Loucy (cell line): Measurements from ENCODE around the gene CAMKV.

ENCODE experiments used
- H2AFZ ChIP-seq: fragments of 200-600 bp; sonication (generic); 2 replicates; pipeline ENCODE4 v1.6.0; 2016; ENCODE audit warnings: antibody characterized with exemption, mild to moderate bottlenecking, low read length, moderate library complexity
- H3F3A ChIP-seq: fragments of 200-600 bp; 2 replicates; pipeline ENCODE4 v1.6.0; 2016; ENCODE audit warnings: antibody characterized with exemption, low read depth, mild to moderate bottlenecking
- H3K27me3 ChIP-seq: fragments of 200-600 bp; sonication (generic); 2 replicates; pipeline ENCODE4 v1.6.1; 2014; ENCODE audit warnings: low read length, mild to moderate bottlenecking; ENCODE audit not compliant: insufficient read depth, poor library complexity, severe bottlenecking
- H3K36me3 ChIP-seq: fragments of 200-600 bp; sonication (generic); 2 replicates; pipeline ENCODE4 v1.6.1; 2016; ENCODE audit warnings: low read length; ENCODE audit not compliant: insufficient read depth
- H3K4me1 ChIP-seq: fragments of 200-600 bp; sonication (generic); 2 replicates; pipeline ENCODE4 v1.5.1; 2014; ENCODE audit warnings: low read length, mild to moderate bottlenecking; ENCODE audit not compliant: insufficient read depth, poor library complexity, severe bottlenecking
- H3K4me2 ChIP-seq: fragments of 200-600 bp; sonication (generic); 2 replicates; pipeline ENCODE4 v1.6.0; 2014; ENCODE audit warnings: antibody characterized with exemption, low read length, low read depth, mild to moderate bottlenecking; ENCODE audit not compliant: poor library complexity, severe bottlenecking
- H3K4me3 ChIP-seq: fragments of 200-600 bp; sonication (generic); 2 replicates; pipeline ENCODE4 v1.5.1; 2014; ENCODE audit warnings: low read length, mild to moderate bottlenecking, mixed read lengths; ENCODE audit not compliant: poor library complexity, severe bottlenecking
- H3K79me2 ChIP-seq: fragments of 200-600 bp; sonication (generic); 2 replicates; pipeline ENCODE4 v1.6.1; 2014; ENCODE audit warnings: low read length; ENCODE audit not compliant: insufficient read depth
- H3K9ac ChIP-seq: fragments of 200-600 bp; sonication (generic); 2 replicates; pipeline ENCODE4 v1.6.0; 2014; ENCODE audit warnings: mild to moderate bottlenecking, low read depth, low read length, moderate library complexity; ENCODE audit not compliant: poor library complexity, severe bottlenecking
- H3K9me2 ChIP-seq: fragments of 200-600 bp; sonication (generic); replicated peaks from 2 replicates; pipeline ENCODE4 v1.6.1; 2016; ENCODE audit warnings: low read depth, low read length, mixed read lengths
- H3K9me3 ChIP-seq: fragments of 200-600 bp; sonication (generic); 2 replicates; pipeline ENCODE4 v1.6.1; 2014; ENCODE audit warnings: mild to moderate bottlenecking, antibody characterized with exemption, low read length, low read depth; ENCODE audit not compliant: insufficient read depth
- H4K20me1 ChIP-seq: fragments of 200-600 bp; sonication (generic); 2 replicates; pipeline ENCODE4 v1.6.0; 2014; ENCODE audit warnings: antibody characterized with exemption, low read length, mild to moderate bottlenecking; ENCODE audit not compliant: insufficient read depth, poor library complexity, severe bottlenecking
- CTCF ChIP-seq: fragments of 200-600 bp; sonication (generic); conservative IDR thresholded peaks from 2 replicates; pipeline ENCODE4 v1.5.1; 2014; ENCODE audit warnings: mild to moderate bottlenecking, antibody characterized with exemption, low read length
- EZH2phosphoT487 ChIP-seq: fragments of 200-600 bp; IDR thresholded peaks from 2 replicates; pipeline ENCODE4 v1.6.1; 2018; ENCODE audit warnings: antibody characterized with exemption, mild to moderate bottlenecking, moderate library complexity, borderline replicate concordance

CAMKV gene

GRCh38 chr3:49865198-49865784, 4.4 kb downstream of the CAMKV start:
- no peak overlapping the region for H3K4me2 ChIP-seq
- H2AFZ ChIP-seq, result no peak overlapping the region
- H3K4me1 ChIP-seq, result no peaks in the 10 kb centered on the region
- no peak for TF ChIP-seq CTCF
- no peak for TF ChIP-seq EZH2phosphoT487
- H3F3A ChIP-seq, result no peaks in the 10 kb centered on the region
- no peak overlapping the region for H3K4me3 ChIP-seq
- H4K20me1 ChIP-seq, result no peaks in the 10 kb centered on the region
- no peaks in the 10 kb centered on the region for H3K9me2 ChIP-seq
- H3K9me3 ChIP-seq, result no peaks in the 10 kb centered on the region
- no peaks in the 10 kb centered on the region for H3K27me3 ChIP-seq
- no peaks in the 10 kb centered on the region for H3K79me2 ChIP-seq
- H3K9ac ChIP-seq, result no peak overlapping the region
- H3K36me3 ChIP-seq, result no peaks in the 10 kb centered on the region

GRCh38 chr3:49864505-49864904, 5.2 kb downstream of the CAMKV start:
- Histone ChIP-seq H3K36me3 (no peaks in the 10 kb centered on the region), H2AFZ (no peak overlapping the region), H3K79me2 (no peaks in the 10 kb centered on the region), H3K9me3 (no peaks in the 10 kb centered on the region), H4K20me1 (no peaks in the 10 kb centered on the region), H3K27me3 (no peaks in the 10 kb centered on the region), H3K4me1 (no peaks in the 10 kb centered on the region), H3K9ac (no peak overlapping the region), H3F3A (no peaks in the 10 kb centered on the region), H3K4me2 (no peak overlapping the region), H3K4me3 (no peak overlapping the region), H3K9me2 (no peaks in the 10 kb centered on the region)
- no peak for TF ChIP-seq CTCF

- TF ChIP-seq EZH2phosphoT487 (no peak), CTCF (no peak)
- Histone ChIP-seq H2AFZ (no peak overlapping the region), H3K9ac (no peak overlapping the region), H3K36me3 (no peaks in the 10 kb centered on the region), H3K79me2 (peaks cover 14% of the 10 kb centered on the region), H3K27me3 (no peaks in the 10 kb centered on the region), H3K4me2 (no peak overlapping the region), H3K9me2 (no peaks in the 10 kb centered on the region), H3F3A (no peaks in the 10 kb centered on the region), H3K4me3 (no peak overlapping the region), H4K20me1 (no peaks in the 10 kb centered on the region), H3K9me3 (no peaks in the 10 kb centered on the region), H3K4me1 (peaks cover 7% of the 10 kb centered on the region)
Measured at GRCh38 chr3:49859576-49860305, 10.0 kb downstream of the CAMKV start.
